Activated CD8-positive, alpha-beta memory T cell treated with anti-CD3 and anti-CD28 coated beads, Interleukin-2, amount 50 U/mL, for 1 hour (primary cell): ENCODE data around the gene NTNG1.

Source experiments
- DNase-seq: peaks from one replicate; pipeline ENCODE4 v3.0.0-alpha.2; 2020; ENCODE audit errors: extremely low read depth

Gene NTNG1

DNA sequence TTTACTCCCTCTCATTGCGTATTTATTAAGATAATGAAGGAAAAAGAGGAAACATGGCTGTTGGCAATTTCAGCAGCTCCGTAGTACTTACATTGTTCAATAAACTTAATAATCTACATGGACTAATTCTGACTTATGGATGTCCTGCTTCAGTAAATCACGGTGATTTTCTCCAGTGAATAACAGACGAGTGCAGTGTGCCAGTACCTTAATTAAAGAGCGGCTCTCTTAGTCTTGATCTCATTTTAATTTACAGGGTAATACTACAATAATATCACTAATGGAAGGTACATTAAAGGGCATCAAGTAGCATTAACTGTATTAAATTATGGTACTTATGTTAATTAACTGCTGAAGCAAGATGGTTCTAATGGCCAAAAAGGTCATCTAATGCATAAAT is 187.2 kb downstream of the NTNG1 start:
- DNase-seq: no peak

- no peak for DNase-seq
These were observed 198.9 kb downstream of the NTNG1 start for GRCh38 chr1:107339775-107340174.

DNA sequence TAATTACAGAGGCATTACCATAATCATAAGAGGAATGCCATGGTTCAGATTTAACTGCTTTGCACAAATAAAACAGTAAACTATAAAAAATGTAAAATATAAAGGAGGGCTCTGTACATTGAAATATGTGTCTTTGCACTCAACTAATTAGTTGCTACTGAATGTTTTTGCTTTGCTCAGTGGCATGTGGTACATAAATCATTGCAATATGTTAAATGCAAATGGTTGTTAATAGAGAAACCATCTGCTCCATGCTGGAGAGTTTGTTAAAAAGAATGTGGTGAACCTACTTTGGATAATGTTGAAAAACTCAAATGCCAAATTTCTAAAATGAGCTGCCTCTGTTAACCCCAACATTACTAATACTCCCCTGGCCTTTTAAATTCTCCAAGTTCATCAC is 201.5 kb downstream of the NTNG1 start:
- no peak for DNase-seq

- no peak for DNase-seq
These were observed 201.9 kb downstream of the NTNG1 start for GRCh38 chr1:107342768-107343167.

DNA sequence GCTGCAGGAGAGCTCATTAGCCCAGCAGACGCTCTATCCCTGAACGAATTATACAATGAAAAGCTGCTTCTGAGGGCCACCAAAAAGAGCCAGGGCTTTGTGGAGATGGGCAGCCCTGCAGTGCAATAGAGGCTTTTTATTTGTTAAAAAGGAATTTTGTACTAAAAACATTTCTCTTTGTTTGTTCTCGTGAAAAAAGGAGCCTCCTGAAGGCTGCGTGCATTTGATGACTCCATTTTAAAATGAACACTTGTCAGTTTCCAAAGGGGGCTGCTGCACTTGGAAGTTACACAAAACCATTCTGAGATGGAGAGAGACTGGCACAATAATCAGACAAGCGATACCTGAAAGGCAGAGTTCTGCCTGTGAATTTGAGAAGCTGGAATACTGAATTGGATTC is 202.8 kb downstream of the NTNG1 start:
- DNase-seq: no peak

- DNase-seq: no peak
These were observed 203.5 kb downstream of the NTNG1 start for GRCh38 chr1:107344268-107344760.

DNA sequence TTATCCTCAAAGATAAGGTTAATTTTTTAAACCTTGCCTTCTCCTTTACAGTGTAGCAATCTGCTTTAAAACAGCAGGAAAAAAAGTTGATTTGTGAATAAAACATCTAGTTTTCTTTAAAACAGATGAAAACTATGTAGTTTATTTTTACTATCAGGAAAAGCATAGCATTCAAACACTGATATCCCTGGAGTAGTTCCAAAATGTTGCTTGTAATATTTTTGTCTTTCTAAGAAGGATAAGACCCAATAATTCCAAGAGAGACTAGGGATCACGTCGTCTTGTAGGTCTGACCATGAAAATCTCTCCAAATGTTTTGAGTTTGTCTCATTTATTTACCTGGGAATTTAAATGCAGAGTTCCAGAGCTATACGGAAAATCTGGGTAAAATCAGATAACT is 204.0 kb downstream of the NTNG1 start:
- no peak for DNase-seq

GRCh38 chr1:107352850-107353249 is 212.0 kb downstream of the NTNG1 start:
- no peak for DNase-seq

DNA sequence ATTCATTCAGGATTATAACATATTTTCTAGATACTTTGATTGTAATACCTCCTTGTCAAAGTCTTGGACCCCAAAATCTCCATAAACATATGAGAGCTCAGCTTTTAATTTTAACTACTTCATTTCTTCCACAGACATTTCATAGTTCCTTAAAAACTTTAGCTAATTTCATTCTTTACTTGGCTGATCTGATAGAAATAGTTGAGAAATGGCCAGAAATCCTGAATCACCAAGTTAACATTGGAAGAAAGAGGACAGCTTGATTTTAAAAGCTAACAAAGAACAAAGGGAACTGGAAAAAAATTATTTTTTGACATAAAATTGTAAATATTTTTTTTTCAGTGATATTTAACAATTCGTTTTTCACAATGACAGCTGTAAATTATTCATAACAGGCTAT is 216.5 kb downstream of the NTNG1 start:
- DNase-seq: no peak

DNA sequence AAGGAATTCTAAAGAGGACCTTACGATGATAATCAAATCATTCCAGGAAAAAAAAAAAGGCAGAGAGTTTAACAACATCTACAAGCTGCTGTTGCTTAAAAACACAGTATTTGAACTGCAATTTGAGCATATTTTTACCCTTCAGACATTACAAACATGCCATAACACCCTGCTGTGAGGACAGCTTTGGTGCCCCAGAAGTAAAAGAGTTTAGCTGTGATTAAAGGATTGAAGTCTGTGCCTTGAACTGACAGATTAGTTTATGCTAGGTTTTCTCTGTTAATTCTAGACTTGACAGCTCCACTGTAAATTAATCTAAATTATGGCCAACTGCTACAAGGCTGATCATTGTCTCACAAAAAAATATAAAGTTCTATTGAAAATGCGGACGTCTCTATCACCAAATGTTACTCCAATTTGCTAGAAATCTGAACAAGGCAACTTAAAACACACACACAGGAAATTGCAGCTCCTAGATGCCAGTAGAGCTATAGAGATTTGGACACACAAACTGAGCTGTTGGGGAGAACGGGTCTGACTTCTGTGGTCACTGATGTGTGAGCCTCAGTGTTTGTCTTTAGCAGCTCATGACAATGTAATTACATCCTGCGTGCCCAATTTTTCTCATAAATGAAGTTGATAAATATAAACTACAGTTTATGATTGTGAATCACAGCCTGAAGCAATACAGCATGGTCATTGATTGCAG is 217.9 kb downstream of the NTNG1 start:
- DNase-seq: no peak

GRCh38 chr1:107359472-107360241 is 218.8 kb downstream of the NTNG1 start:
- no peak for DNase-seq

GRCh38 chr1:107362468-107363140 is 221.8 kb downstream of the NTNG1 start:
- no peak for DNase-seq

GRCh38 chr1:107363154-107363553 is 222.3 kb downstream of the NTNG1 start:
- no peak for DNase-seq

- DNase-seq: no peak
These were observed 224.8 kb downstream of the NTNG1 start for GRCh38 chr1:107365527-107366240.

GRCh38 chr1:107378426-107378825 is 237.6 kb downstream of the NTNG1 start:
- no peak for DNase-seq

DNA sequence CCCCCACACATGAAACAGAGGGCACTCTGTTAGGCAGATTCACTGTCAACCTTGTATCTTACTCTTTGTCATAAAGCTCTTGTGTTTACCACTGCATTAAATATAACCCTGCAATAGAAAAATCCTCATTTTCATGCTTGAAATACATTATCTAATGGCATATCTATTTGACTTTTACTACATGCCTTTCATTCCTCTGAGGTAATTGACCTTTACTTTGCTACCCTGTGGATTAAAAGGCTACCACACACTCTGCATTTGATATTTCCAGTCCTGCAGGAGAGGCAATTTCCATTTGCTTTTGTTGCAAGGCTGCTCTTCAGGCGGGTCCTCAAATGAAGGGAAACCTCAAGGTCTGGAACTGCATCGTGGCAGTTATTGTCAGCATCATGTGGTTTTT is 238.0 kb downstream of the NTNG1 start:
- DNase-seq: no peak

DNA sequence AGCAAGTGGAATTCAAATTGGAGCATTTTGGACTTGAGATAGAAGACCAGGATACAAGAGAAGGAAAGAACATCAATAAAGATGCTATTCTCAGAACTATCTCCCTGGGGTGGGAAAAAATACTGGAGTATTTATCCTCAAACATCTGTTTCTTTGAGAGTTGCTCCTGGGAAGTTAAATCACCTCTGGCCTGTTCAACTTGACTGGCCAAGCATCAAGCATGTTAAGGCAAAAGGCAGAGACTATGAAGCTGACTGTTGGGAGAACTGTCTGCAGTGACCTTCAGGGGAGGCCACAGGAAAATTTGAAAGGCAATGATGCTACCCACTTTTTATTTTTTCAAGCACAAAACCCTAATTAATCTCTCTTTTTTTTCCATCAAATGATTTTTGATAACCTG is 239.0 kb downstream of the NTNG1 start:
- DNase-seq: no peak

GRCh38 chr1:107389410-107390396 is 248.9 kb downstream of the NTNG1 start:
- no peak for DNase-seq

DNA sequence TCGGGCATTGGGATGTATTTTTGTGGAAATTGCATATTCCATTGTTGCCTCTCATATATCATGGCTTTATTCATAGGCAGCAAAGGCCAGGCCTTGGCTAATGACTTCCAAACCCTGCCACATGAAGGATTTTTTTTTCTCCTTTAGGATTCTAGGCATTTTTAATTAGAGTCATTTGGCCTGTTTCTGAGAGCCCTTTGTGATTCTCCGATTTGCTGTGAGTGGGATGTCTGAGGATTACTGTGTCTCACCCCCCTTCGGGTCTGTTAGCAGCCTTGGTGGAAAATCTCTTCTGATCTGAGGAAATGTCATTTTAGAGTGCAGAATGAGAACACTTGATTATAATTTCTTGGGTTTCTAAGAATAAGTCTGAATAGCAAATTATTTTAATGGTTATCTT is 253.5 kb downstream of the NTNG1 start:
- DNase-seq: no peak

- DNase-seq: no peak
These were observed 260.9 kb downstream of the NTNG1 start for GRCh38 chr1:107401704-107402103.

GRCh38 chr1:107404756-107405155 is 263.9 kb downstream of the NTNG1 start:
- DNase-seq: no peak
